Kidney epithelial cell (primary cell): ENCODE measurements around the gene FGF10. TPM values are rescaled to one million over a fixed set of nuclear protein-coding genes. Genes with fewer than 3 reads are reported as not detected.

ENCODE experiments used
- DNase-seq: peaks from one replicate; pipeline ENCODE4 v3.0.0-alpha.2; 2010; ENCODE audit warnings: low read depth
- H3K27me3 ChIP-seq: 2 replicates; pipeline ENCODE4 v1.6.0; 2011; ENCODE audit warnings: low read length; ENCODE audit not compliant: control insufficient read depth, insufficient read depth
- H3K36me3 ChIP-seq: 2 replicates; pipeline ENCODE4 v1.5.1; 2011; ENCODE audit warnings: low read length; ENCODE audit not compliant: control insufficient read depth, insufficient read depth
- H3K4me3 ChIP-seq: 2 replicates; pipeline ENCODE4 v1.5.1; 2011; ENCODE audit warnings: low read depth, mild to moderate bottlenecking, control low read depth, low read length
- total RNA-seq: library from RNA; depleted of rRNA; stranded (reverse); fragments of >200 nt; gene quantifications from 2 replicates; pipeline ENCODE4 v1.2.3, GENCODE V29; 2015
- TF ChIP-seq, protein P1 (sequence below): IDR thresholded peaks from 2 replicates; pipeline ENCODE4 v1.5.1; 2011; ENCODE audit warnings: mild to moderate bottlenecking, moderate library complexity, low read length, control low read depth, inconsistent platforms; ENCODE audit not compliant: insufficient read depth, poor library complexity, severe bottlenecking

The FGF10 gene
- total RNA-seq, 1 donor from 2014 or later, result 0.08 TPM

DNA sequence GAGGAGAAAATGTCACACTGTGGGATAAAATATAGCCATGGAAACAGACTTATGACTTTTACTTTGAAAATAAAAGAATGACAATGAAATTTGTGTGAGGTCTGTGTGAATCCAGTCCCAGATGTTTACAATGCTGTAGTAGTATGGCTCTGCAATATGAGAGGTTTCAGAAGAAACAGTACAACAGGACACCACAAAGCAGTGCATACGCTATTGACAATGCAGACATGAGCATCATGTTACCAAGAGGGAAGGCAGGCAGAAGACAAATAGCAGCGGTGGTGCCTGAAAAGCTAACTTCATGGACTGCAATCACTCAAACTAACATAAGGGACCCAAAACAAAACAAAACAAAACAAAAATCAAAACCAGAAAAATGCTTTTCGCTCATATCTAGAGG is 1.8 kb downstream of the FGF10 start:
- no peak overlapping the region for H3K4me3 ChIP-seq
- no peak for DNase-seq
- peaks cover 24% of the 10 kb centered on the region for H3K27me3 ChIP-seq
- TF ChIP-seq, protein P1, sequence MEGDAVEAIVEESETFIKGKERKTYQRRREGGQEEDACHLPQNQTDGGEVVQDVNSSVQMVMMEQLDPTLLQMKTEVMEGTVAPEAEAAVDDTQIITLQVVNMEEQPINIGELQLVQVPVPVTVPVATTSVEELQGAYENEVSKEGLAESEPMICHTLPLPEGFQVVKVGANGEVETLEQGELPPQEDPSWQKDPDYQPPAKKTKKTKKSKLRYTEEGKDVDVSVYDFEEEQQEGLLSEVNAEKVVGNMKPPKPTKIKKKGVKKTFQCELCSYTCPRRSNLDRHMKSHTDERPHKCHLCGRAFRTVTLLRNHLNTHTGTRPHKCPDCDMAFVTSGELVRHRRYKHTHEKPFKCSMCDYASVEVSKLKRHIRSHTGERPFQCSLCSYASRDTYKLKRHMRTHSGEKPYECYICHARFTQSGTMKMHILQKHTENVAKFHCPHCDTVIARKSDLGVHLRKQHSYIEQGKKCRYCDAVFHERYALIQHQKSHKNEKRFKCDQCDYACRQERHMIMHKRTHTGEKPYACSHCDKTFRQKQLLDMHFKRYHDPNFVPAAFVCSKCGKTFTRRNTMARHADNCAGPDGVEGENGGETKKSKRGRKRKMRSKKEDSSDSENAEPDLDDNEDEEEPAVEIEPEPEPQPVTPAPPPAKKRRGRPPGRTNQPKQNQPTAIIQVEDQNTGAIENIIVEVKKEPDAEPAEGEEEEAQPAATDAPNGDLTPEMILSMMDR, result no peak
- H3K36me3 ChIP-seq, result no peaks in the 10 kb centered on the region

DNA sequence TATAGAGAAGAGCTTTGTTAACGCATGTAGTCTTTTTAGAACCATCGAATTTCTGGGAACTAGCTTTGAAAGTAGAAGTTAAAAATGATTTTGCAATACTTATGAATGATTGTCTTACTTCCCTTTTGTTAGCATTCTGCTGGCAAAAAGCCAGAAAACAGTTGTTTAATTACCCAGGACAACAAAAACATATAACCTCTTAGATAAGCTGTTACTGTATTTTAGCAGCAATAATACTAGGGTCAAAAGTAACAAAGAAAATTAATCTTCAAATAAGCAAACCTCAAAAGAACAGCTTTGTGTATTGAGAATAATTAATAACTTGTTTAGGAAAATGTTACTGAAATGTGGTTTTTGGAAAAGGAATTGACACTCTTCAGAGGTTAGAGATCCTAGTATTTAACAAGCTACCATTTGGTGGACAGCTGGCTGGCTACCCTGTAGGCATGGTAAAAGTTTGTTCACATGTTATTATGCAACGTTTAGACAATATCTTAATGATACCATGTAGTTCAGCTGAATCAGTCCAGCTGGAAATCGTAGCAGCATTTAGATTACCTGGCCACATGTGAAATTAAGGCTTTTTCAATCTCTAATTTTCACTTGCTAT is 3.8 kb downstream of the FGF10 start:
- Histone ChIP-seq H3K4me3 (no peak overlapping the region), H3K27me3 (peaks cover 24% of the 10 kb centered on the region), H3K36me3 (no peaks in the 10 kb centered on the region)
- no peak for DNase-seq
- TF ChIP-seq, protein P1, result no peak

DNA sequence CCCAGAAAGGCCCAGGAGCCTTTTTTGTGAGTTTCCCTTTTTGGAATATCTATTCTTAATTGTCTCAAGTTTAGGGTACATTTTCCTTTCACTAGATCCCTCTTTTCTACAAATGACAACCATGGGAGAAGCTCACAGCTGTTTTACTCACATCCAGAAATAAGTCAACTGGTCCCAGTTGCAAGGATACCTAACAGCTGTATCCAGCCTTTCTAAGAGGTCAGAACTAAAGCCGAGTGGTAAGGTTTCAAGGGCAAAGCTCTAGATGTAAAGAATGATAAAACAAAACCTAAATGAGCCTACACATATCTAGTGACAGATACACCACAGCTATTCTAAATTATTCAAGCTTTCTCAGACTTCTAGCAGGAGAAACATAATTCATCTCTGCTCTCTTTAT is 4.4 kb downstream of the FGF10 start:
- no peak for DNase-seq
- TF ChIP-seq, protein P1, result no peak
- Histone ChIP-seq H3K36me3 (no peaks in the 10 kb centered on the region), H3K4me3 (no peak overlapping the region), H3K27me3 (peaks cover 24% of the 10 kb centered on the region)

DNA sequence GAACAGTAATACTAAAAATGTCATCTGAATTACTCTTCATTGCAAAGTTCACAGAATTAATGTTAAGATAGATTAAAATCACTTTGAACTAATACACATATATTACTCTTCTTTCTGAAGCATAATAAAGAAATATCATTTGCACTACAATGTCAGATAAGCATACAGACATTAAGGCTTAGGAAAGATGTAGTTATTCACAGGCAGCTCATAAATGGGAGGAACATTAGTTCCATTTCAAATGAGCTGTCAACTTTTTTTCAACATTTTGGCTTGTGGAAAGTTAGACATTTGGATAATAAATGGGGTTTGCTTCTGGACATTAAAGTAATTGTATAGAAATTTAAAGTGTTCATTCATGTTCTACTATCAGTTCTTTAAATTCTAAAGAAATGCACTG is 6.3 kb downstream of the FGF10 start:
- no peak for DNase-seq
- H3K27me3 ChIP-seq, result peaks cover 9% of the 10 kb centered on the region
- TF ChIP-seq, protein P1, result no peak

DNA sequence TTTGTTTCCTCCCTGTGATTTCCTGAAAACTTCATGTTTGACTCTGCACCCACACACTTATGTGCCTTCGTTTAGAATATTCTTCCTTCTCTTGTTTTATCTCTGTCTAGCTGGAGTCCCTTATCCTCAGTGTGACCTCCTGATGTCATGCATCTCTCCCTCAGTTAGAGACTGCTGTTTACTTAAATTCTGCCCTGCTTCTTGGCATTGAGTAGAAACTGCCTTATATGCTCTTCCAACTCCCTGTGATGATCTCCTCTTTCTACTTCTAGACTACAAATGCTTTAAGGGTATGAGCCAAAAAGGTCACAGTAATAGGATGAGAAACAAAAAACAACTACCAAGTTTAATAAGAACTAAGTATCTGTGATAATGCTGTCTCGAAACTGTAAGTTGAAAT is 12.2 kb downstream of the FGF10 start:
- TF ChIP-seq, protein P1, result no peak
- Histone ChIP-seq H3K27me3 (no peaks in the 10 kb centered on the region), H3K36me3 (no peaks in the 10 kb centered on the region), H3K4me3 (no peak overlapping the region)
- DNase-seq, result no peak

More for the DNA sequence above, 6.3 kb downstream of the FGF10 start:
- Histone ChIP-seq H3K4me3 (no peak overlapping the region), H3K36me3 (no peaks in the 10 kb centered on the region)

DNA sequence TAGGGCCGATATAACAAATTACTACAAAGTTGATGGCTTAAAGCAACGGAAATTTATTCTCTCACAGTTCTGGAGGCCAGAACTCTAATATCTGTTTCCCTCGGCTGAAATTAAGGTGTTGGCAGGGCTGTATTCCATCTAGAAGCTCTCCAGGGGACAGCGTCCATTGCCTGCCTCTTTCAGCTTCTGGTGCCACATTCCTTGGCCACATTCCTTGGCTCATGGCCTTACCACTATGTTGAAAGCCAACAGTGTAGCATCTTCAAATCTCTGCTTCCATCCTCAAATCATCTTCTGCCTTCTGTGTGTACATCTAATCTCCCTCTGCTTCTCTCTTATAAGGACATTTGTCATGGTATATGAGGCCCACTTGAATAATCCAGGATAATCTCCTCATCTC is 17.2 kb downstream of the FGF10 start:
- no peak overlapping the region for H3K4me3 ChIP-seq
- TF ChIP-seq, protein P1, result no peak
- no peak for DNase-seq
- no peaks in the 10 kb centered on the region for H3K36me3 ChIP-seq
- no peaks in the 10 kb centered on the region for H3K27me3 ChIP-seq
